ENCODE measurements around the gene LSM8. TPM values are rescaled to one million over a fixed set of nuclear protein-coding genes. Genes with fewer than 3 reads are reported as not detected.
A peak's percentile ranks its signal among the peaks of the same experiment; 100 is the strongest.

The LSM8 gene
- total RNA-seq, 4 donors from 2014 or later, result 19.4 to 41.7 (median 26.0) TPM

DNA sequence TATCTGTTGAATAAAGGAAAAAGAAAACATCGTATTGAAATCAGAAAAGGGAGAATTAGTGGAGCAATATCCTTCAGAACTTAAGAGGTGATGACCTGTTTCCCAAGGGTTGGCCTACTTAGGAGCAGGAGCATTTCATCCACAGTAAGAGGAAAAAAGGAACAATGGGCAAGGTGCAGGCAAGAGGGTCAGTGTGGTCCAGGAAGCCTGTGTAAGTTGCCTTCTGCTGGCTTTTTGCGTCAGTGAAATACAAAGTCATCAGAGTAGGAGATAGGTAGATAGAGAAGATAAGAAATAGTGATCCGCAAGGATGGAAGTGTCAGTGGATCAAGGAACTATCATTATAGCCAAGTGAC lies 35.2 kb downstream of the LSM8 start:
- H3K27ac ChIP-seq, result no peak overlapping the region
- H3K36me3 ChIP-seq, result no peaks in the 10 kb centered on the region
- no peak overlapping the region for H3K4me3 ChIP-seq
- DNase-seq (ENCODE audit: low spot score in 2 of 2), result no peak
- peaks cover 3% of the 10 kb centered on the region for H3K4me1 ChIP-seq
- no peak for TF ChIP-seq POLR2AphosphoS5 (IDR thresholded peaks at IDR 0.05)
- TF ChIP-seq POLR2A (IDR thresholded peaks at IDR 0.05), result no peak
- TF ChIP-seq, protein P1, sequence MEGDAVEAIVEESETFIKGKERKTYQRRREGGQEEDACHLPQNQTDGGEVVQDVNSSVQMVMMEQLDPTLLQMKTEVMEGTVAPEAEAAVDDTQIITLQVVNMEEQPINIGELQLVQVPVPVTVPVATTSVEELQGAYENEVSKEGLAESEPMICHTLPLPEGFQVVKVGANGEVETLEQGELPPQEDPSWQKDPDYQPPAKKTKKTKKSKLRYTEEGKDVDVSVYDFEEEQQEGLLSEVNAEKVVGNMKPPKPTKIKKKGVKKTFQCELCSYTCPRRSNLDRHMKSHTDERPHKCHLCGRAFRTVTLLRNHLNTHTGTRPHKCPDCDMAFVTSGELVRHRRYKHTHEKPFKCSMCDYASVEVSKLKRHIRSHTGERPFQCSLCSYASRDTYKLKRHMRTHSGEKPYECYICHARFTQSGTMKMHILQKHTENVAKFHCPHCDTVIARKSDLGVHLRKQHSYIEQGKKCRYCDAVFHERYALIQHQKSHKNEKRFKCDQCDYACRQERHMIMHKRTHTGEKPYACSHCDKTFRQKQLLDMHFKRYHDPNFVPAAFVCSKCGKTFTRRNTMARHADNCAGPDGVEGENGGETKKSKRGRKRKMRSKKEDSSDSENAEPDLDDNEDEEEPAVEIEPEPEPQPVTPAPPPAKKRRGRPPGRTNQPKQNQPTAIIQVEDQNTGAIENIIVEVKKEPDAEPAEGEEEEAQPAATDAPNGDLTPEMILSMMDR (IDR thresholded peaks at IDR 0.05), result no peak
- H3K9me3 ChIP-seq, result no peaks in the 10 kb centered on the region
- no peaks in the 10 kb centered on the region for H3K27me3 ChIP-seq
- 96% methylated on average over 3 of the region's 3 CpGs for WGBS

- H3K27ac ChIP-seq, result no peak overlapping the region
- H3K36me3 ChIP-seq, result no peaks in the 10 kb centered on the region
- DNase-seq (ENCODE audit: low spot score in 2 of 2), result no peak
- TF ChIP-seq, protein P1 (IDR thresholded peaks at IDR 0.05), result no peak
- TF ChIP-seq EP300 (IDR thresholded peaks at IDR 0.05) (no peak), POLR2AphosphoS5 (IDR thresholded peaks at IDR 0.05) (no peak), POLR2A (IDR thresholded peaks at IDR 0.05) (no peak)
- no peaks in the 10 kb centered on the region for H3K9me3 ChIP-seq
- WGBS, result 78% methylated on average over 3 of the region's 3 CpGs
- no peaks in the 10 kb centered on the region for H3K4me1 ChIP-seq
- H3K27me3 ChIP-seq, result no peaks in the 10 kb centered on the region
- no peak overlapping the region for H3K4me3 ChIP-seq
Measured at GRCh38 chr7:118220583-118220982, 36.6 kb downstream of the LSM8 start.

- Histone ChIP-seq H3K36me3 (no peaks in the 10 kb centered on the region), H3K9me3 (no peaks in the 10 kb centered on the region), H3K4me3 (no peak overlapping the region), H3K27me3 (no peaks in the 10 kb centered on the region), H3K27ac (no peak overlapping the region), H3K4me1 (no peaks in the 10 kb centered on the region)
- WGBS, result 56% methylated on average over 1 of the region's 1 CpG
- TF ChIP-seq POLR2AphosphoS5 (IDR thresholded peaks at IDR 0.05), result no peak
- TF ChIP-seq, protein P1 (IDR thresholded peaks at IDR 0.05), result no peak
- no peak for TF ChIP-seq EP300 (IDR thresholded peaks at IDR 0.05)
- no peak for TF ChIP-seq POLR2A (IDR thresholded peaks at IDR 0.05)
- DNase-seq (ENCODE audit: low spot score in 2 of 2), result no peak
Measured at GRCh38 chr7:118222591-118222990, 38.6 kb downstream of the LSM8 start.

DNA sequence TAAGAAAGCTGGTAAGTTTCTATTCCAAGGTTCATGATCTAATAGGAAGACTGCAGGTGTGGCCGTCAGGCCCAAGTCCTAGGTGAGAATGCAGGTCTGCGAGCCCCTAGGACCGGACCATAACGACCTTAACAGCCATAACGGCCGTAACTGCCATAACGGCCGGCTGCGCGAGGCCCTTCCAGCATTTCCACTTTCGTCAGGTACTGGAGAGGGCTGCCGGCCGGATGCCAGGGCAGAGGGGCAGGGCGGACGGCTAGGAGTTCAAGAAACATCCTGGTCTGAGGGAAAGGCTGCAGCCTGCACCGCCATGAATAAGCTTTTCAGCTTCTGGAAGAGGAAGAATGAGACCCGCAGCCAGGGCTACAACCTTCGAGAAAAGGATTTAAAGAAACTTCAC lies 40.6 kb downstream of the LSM8 start, which contains the start of gene ANKRD7:
Gene ANKRD7, plus strand, starts transcription at position 184 of the 400 bp plus-strand sequence. Its CDS starts 127 bp downstream, at position 311.
- no peaks in the 10 kb centered on the region for H3K36me3 ChIP-seq
- no peak within 1 kb of the TSS for H3K4me3 ChIP-seq
- 95% methylated on average over 18 of the region's 18 CpGs for WGBS
- TF ChIP-seq, protein P1 (IDR thresholded peaks at IDR 0.05), result no peak
- no peak for TF ChIP-seq POLR2A (IDR thresholded peaks at IDR 0.05)
- TF ChIP-seq POLR2AphosphoS5 (IDR thresholded peaks at IDR 0.05), result no peak
- TF ChIP-seq EP300 (IDR thresholded peaks at IDR 0.05), result no peak
- H3K9me3 ChIP-seq, result no peaks in the 10 kb centered on the region
- no peak within 1 kb of the TSS for H3K27ac ChIP-seq
- H3K4me1 ChIP-seq, result no peaks in the 10 kb centered on the region
- no peaks in the 10 kb centered on the region for H3K27me3 ChIP-seq
- DNase-seq (ENCODE audit: low spot score in 2 of 2), result peak in 1 of 2 donors; percentile 38

- H3K27me3 ChIP-seq, result no peaks in the 10 kb centered on the region
- no peaks in the 10 kb centered on the region for H3K9me3 ChIP-seq
- no peak overlapping the region for H3K4me3 ChIP-seq
- no peaks in the 10 kb centered on the region for H3K36me3 ChIP-seq
- H3K4me1 ChIP-seq, result no peaks in the 10 kb centered on the region
- DNase-seq (ENCODE audit: low spot score in 2 of 2), result no peak
- no peak overlapping the region for H3K27ac ChIP-seq
- TF ChIP-seq EP300 (IDR thresholded peaks at IDR 0.05) (no peak), POLR2A (IDR thresholded peaks at IDR 0.05) (no peak), POLR2AphosphoS5 (IDR thresholded peaks at IDR 0.05) (no peak)
- TF ChIP-seq, protein P1 (IDR thresholded peaks at IDR 0.05), result no peak
- WGBS, result 81% methylated on average over 1 of the region's 1 CpG
Measured at GRCh38 chr7:118232837-118233236, 48.9 kb downstream of the LSM8 start.

Data from suprapubic skin (tissue), 4 donors.